Thyroid gland (tissue), 4 donors: ENCODE measurements around the gene PLCH1. TPM values are rescaled to one million over a fixed set of nuclear protein-coding genes. Genes with fewer than 3 reads are reported as not detected.
"Not testable (repeated sequence)": the region's sequence is repeated elsewhere in the genome, so short reads cannot be mapped to it uniquely, and the experiment has no call there.

ENCODE experiments used
- DNase-seq, 2 donors: peaks; one replicate each; pipeline ENCODE4 v3.0.0-alpha.2; 2019
- H3K27ac ChIP-seq, 3 donors: fragments of 200-600 bp; sonication (generic); 1 replicate in 2 of 3; 2 replicates in 1 of 3; pipeline ENCODE4 v1.5.1; 2016 to 2019; ENCODE audit warnings: mild to moderate bottlenecking in 1 of 3, moderate library complexity in 1 of 3
- H3K27me3 ChIP-seq: fragments of 200-600 bp; sonication (generic); one replicate; pipeline ENCODE4 v1.5.1; 2019
- H3K36me3 ChIP-seq, 2 donors: fragments of 200-600 bp; sonication (generic); one replicate each; pipeline ENCODE4 v1.5.1; 2016 to 2019
- H3K4me1 ChIP-seq, 2 donors: fragments of 200-600 bp; sonication (generic); one replicate each; pipeline ENCODE4 v1.5.1; 2017 to 2019
- H3K4me3 ChIP-seq, 3 donors: fragments of 200-600 bp; sonication (generic); replicated peaks in 1 of 3; 1 replicate in 2 of 3; 2 replicates in 1 of 3; pipeline ENCODE4 v1.5.1; 2016; ENCODE audit warnings: mild to moderate bottlenecking in 1 of 3
- H3K9me3 ChIP-seq: fragments of 200-600 bp; sonication (generic); one replicate; pipeline ENCODE4 v1.5.1; 2017
- CTCF ChIP-seq, 6 experiments: fragments of 200-600 bp in 3 of 6; fragments of 450-650 bp in 3 of 6; sonication (generic) in 3 of 6; IDR thresholded peaks; one replicate each; pipeline ENCODE4 v1.5.1; 2016 to 2019; ENCODE audit warnings: antibody characterized with exemption in 6 of 6, mild to moderate bottlenecking in 2 of 6, inconsistent platforms in 1 of 6, moderate library complexity in 1 of 6
- POLR2A ChIP-seq, 2 donors: fragments of 450-650 bp; IDR thresholded peaks; one replicate each; pipeline ENCODE4 v1.6.1; 2017; ENCODE audit warnings: antibody characterized with exemption in 2 of 2, mild to moderate bottlenecking in 2 of 2, moderate library complexity in 1 of 2
- WGBS, 2 donors: methylation state at CpG; one replicate each; pipeline ENCODE4 v1.1.5; 2017; 5-methylcytosine and 5-hydroxymethylcytosine counted together
- intact Hi-C: fragments of 100-400 bp; cut with DNase I; formaldehyde crosslinking; loops from one replicate; pipeline ENCODE4 v1.15.1; 2023
- total RNA-seq, 4 donors: library from RNA; depleted of rRNA; stranded (reverse); fragments of >200 nt; gene quantifications; one replicate each; pipeline ENCODE4 v1.2.3, GENCODE V29; 2016

The PLCH1 gene
- total RNA-seq, 4 donors from 2014 or later, result 4.3 to 20.6 (median 14.1) TPM

- intact Hi-C loops, result no loop called here
- WGBS, 2 donors, result 85 to 88% methylated on average over 4 of the region's 4 CpGs
- Histone ChIP-seq H3K9me3 (no peaks in the 10 kb centered on the region), H3K27ac (no peak overlapping the region), H3K4me3 (no peak overlapping the region), H3K4me1 (no peaks in the 10 kb centered on the region), H3K36me3 (no peaks in the 10 kb centered on the region), H3K27me3 (no peaks in the 10 kb centered on the region)
- no peak for DNase-seq
- TF ChIP-seq CTCF (IDR thresholded peaks at IDR 0.05) (no peak), POLR2A (IDR thresholded peaks at IDR 0.05) (no peak)
Measured at GRCh38 chr3:155629056-155629455, 115.8 kb downstream of the PLCH1 start.

GRCh38 chr3:155622647-155623046 is 122.2 kb downstream of the PLCH1 start:
- DNase-seq, H3K9me3 ChIP-seq, H3K27ac ChIP-seq, H3K27me3 ChIP-seq, H3K4me1 ChIP-seq, H3K36me3 ChIP-seq, H3K4me3 ChIP-seq, intact Hi-C loops: not testable (repeated sequence)
- 78 to 89% methylated on average over 3 of the region's 3 CpGs for WGBS, 2 donors

GRCh38 chr3:155620552-155620951 is 124.3 kb downstream of the PLCH1 start:
- H3K27ac ChIP-seq, H3K9me3 ChIP-seq, H3K27me3 ChIP-seq, intact Hi-C loops, H3K4me1 ChIP-seq, H3K36me3 ChIP-seq, H3K4me3 ChIP-seq, DNase-seq: not testable (repeated sequence)
- WGBS, 2 donors, result 72 to 73% methylated on average over 5 of the region's 5 CpGs

GRCh38 chr3:155619118-155619915 is 125.6 kb downstream of the PLCH1 start:
- intact Hi-C loops, result no loop called here
- TF ChIP-seq POLR2A (IDR thresholded peaks at IDR 0.05) (no peak), CTCF (IDR thresholded peaks at IDR 0.05) (no peak)

GRCh38 chr3:155618543-155618942 is 126.3 kb downstream of the PLCH1 start:
- no peak for DNase-seq
- no peaks in the 10 kb centered on the region for H3K4me1 ChIP-seq
- TF ChIP-seq POLR2A (IDR thresholded peaks at IDR 0.05), result no peak
- no peak for TF ChIP-seq CTCF (IDR thresholded peaks at IDR 0.05)
- no peak overlapping the region for H3K4me3 ChIP-seq
- no peaks in the 10 kb centered on the region for H3K27me3 ChIP-seq
- H3K36me3 ChIP-seq, result no peaks in the 10 kb centered on the region
- no peak overlapping the region for H3K27ac ChIP-seq
- H3K9me3 ChIP-seq, result no peaks in the 10 kb centered on the region
- intact Hi-C loops, result no loop called here

More at GRCh38 chr3:155619118-155619915, 125.6 kb downstream of the PLCH1 start:
- Histone ChIP-seq H3K27me3 (no peaks in the 10 kb centered on the region), H3K9me3 (no peaks in the 10 kb centered on the region), H3K4me3 (no peak overlapping the region), H3K36me3 (no peaks in the 10 kb centered on the region), H3K27ac (no peak overlapping the region), H3K4me1 (no peaks in the 10 kb centered on the region)
- no peak for DNase-seq

GRCh38 chr3:155617346-155617925 is 127.4 kb downstream of the PLCH1 start:
- no peak for DNase-seq
- no peaks in the 10 kb centered on the region for H3K9me3 ChIP-seq
- intact Hi-C loops, result no loop called here
- no peak overlapping the region for H3K4me3 ChIP-seq
- TF ChIP-seq POLR2A (IDR thresholded peaks at IDR 0.05) (no peak), CTCF (IDR thresholded peaks at IDR 0.05) (no peak)
- no peaks in the 10 kb centered on the region for H3K36me3 ChIP-seq
- H3K27ac ChIP-seq, result no peak overlapping the region
- H3K27me3 ChIP-seq, result no peaks in the 10 kb centered on the region
- WGBS, 2 donors, result 94 to 100% methylated on average over 1 of the region's 1 CpG
- H3K4me1 ChIP-seq, result no peaks in the 10 kb centered on the region

GRCh38 chr3:155615141-155615540 is 129.7 kb downstream of the PLCH1 start:
- H3K4me3 ChIP-seq, H3K27ac ChIP-seq, intact Hi-C loops, H3K36me3 ChIP-seq, H3K27me3 ChIP-seq, DNase-seq, H3K4me1 ChIP-seq, H3K9me3 ChIP-seq: not testable (repeated sequence)
- WGBS, 2 donors, result 88 to 95% methylated on average over 1 of the region's 1 CpG

- H3K36me3 ChIP-seq, H3K4me1 ChIP-seq, H3K27ac ChIP-seq, DNase-seq, intact Hi-C loops, H3K27me3 ChIP-seq, H3K9me3 ChIP-seq, H3K4me3 ChIP-seq: not testable (repeated sequence)
Measured at GRCh38 chr3:155614410-155614809, 130.5 kb downstream of the PLCH1 start.
